Endothelial cell of umbilical vein (primary cell): ENCODE data around the gene MAG.

Experiments used
- EZH2 ChIP-seq: IDR thresholded peaks from 2 replicates; pipeline ENCODE4 v1.6.1; 2012; ENCODE audit warnings: borderline replicate concordance, low read depth, mild to moderate bottlenecking, moderate library complexity, low read length, inconsistent platforms; ENCODE audit not compliant: severe bottlenecking
- GATA2 ChIP-seq: IDR thresholded peaks from 2 replicates; pipeline ENCODE4 v1.7.0; 2011; ENCODE audit warnings: low read depth, mild to moderate bottlenecking, moderate library complexity, mixed read lengths, low read length; ENCODE audit not compliant: insufficient read length, insufficient read depth
- POLR2A ChIP-seq: IDR thresholded peaks from 2 replicates; pipeline ENCODE4 v1.6.1; 2012; ENCODE audit warnings: low read depth, mild to moderate bottlenecking, control low read depth, low read length
- POLR2AphosphoS5 ChIP-seq: IDR thresholded peaks from 2 replicates; pipeline ENCODE4 v1.6.1; 2012; ENCODE audit warnings: low read depth, mild to moderate bottlenecking, control low read depth, low read length, moderate library complexity; ENCODE audit not compliant: insufficient read depth
- TF ChIP-seq, protein P1 (sequence below), 2 donors: IDR thresholded peaks; 1 replicate in 1 of 2; 2 replicates in 1 of 2; pipeline ENCODE4 v1.5.1; 2011; ENCODE audit warnings: low read length in 2 of 2, mild to moderate bottlenecking in 2 of 2, moderate library complexity in 2 of 2, control low read depth in 1 of 2, inconsistent platforms in 1 of 2, low read depth in 1 of 2; ENCODE audit not compliant: insufficient read depth in 1 of 2; ENCODE audit errors: extremely low read depth in 1 of 2

DNA sequence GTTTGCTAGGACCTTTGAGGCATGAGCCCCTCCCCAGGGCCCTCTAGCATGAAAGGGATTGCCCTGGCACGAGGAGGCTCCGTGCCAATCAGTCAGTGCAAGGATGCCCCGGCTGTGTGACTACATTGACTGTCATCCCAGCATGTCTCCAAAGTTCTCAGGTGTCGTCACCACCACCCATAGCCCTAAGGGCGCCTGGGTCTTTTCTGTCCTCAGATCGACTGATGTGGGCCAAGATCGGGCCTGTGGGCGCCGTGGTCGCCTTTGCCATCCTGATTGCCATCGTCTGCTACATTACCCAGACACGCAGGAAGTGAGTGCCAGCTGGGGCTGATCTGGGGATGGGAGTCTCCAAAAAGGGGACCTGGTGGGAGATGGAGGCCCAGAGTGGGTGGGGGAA, 18.4 kb downstream of the MAG start:
- TF ChIP-seq, protein P1, sequence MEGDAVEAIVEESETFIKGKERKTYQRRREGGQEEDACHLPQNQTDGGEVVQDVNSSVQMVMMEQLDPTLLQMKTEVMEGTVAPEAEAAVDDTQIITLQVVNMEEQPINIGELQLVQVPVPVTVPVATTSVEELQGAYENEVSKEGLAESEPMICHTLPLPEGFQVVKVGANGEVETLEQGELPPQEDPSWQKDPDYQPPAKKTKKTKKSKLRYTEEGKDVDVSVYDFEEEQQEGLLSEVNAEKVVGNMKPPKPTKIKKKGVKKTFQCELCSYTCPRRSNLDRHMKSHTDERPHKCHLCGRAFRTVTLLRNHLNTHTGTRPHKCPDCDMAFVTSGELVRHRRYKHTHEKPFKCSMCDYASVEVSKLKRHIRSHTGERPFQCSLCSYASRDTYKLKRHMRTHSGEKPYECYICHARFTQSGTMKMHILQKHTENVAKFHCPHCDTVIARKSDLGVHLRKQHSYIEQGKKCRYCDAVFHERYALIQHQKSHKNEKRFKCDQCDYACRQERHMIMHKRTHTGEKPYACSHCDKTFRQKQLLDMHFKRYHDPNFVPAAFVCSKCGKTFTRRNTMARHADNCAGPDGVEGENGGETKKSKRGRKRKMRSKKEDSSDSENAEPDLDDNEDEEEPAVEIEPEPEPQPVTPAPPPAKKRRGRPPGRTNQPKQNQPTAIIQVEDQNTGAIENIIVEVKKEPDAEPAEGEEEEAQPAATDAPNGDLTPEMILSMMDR (IDR thresholded peaks at IDR 0.05; ENCODE audit: extremely low read depth in 1 of 2, insufficient read depth in 1 of 2, low read depth in 1 of 2, low read length in 2 of 2), result no peak
- TF ChIP-seq EZH2 (no peak), POLR2A (no peak), GATA2 (no peak), POLR2AphosphoS5 (no peak)
